Measurements from ENCODE around the gene UBAP2L.
A peak's percentile ranks its signal among the peaks of the same experiment; 100 is the strongest.
"Not testable (repeated sequence)": the region's sequence is repeated elsewhere in the genome, so short reads cannot be mapped to it uniquely, and the experiment has no call there.

UBAP2L gene

GRCh38 chr1:154241703-154242351 is 21.1 kb downstream of the UBAP2L start:
- DNase-seq: peak; percentile 24

GRCh38 chr1:154253671-154254070 is 32.9 kb downstream of the UBAP2L start:
- DNase-seq: no peak

- no peak for DNase-seq
Observed at GRCh38 chr1:154256686-154257085, 35.9 kb downstream of the UBAP2L start.

GRCh38 chr1:154258784-154259183 is 38.0 kb downstream of the UBAP2L start:
- DNase-seq: no peak

- DNase-seq: no peak
Observed at GRCh38 chr1:154260127-154260526, 39.4 kb downstream of the UBAP2L start.

- no peak for DNase-seq
Observed at GRCh38 chr1:154263465-154264332, 42.9 kb downstream of the UBAP2L start.

- DNase-seq: no peak
Observed at GRCh38 chr1:154264454-154264853, 43.7 kb downstream of the UBAP2L start.

GRCh38 chr1:154265586-154265985 is 44.8 kb downstream of the UBAP2L start:
- DNase-seq: peak; percentile 60

GRCh38 chr1:154270833-154271232 is 50.1 kb downstream of the UBAP2L start:
- no peak for DNase-seq

GRCh38 chr1:154272217-154272998 is 51.7 kb downstream of the UBAP2L start, which contains the start of gene HAX1:
HAX1 (plus strand) TSS chr1:154272629; CDS start chr1:154272724, 95 bp downstream.
- peak; percentile 99 for DNase-seq

GRCh38 chr1:154272999-154273563 is 52.3 kb downstream of the UBAP2L start:
- DNase-seq: no peak

- DNase-seq: peak; percentile 40
Observed at GRCh38 chr1:154276797-154277196, 56.0 kb downstream of the UBAP2L start.

- not testable (repeated sequence) for DNase-seq
Observed at GRCh38 chr1:154287591-154287990, 66.8 kb downstream of the UBAP2L start.

- DNase-seq: no peak
Observed at GRCh38 chr1:154288661-154289060, 67.9 kb downstream of the UBAP2L start.

GRCh38 chr1:154290921-154291320 is 70.2 kb downstream of the UBAP2L start:
- no peak for DNase-seq

- DNase-seq: no peak
Observed at GRCh38 chr1:154295408-154296235, 74.9 kb downstream of the UBAP2L start.

GRCh38 chr1:154301582-154301981 is 80.8 kb downstream of the UBAP2L start:
- no peak for DNase-seq

GRCh38 chr1:154304664-154305337 is 84.0 kb downstream of the UBAP2L start:
- no peak for DNase-seq

GRCh38 chr1:154306151-154306550 is 85.4 kb downstream of the UBAP2L start:
- DNase-seq: no peak

GRCh38 chr1:154307670-154308270 is 87.0 kb downstream of the UBAP2L start:
- peak; percentile 22 for DNase-seq

GRCh38 chr1:154309136-154309535 is 88.4 kb downstream of the UBAP2L start:
- DNase-seq: not testable (repeated sequence)

All from CD4-positive, alpha-beta T cell treated with Interleukin-21 for 1 hour (primary cell).